M059J (cell line): ENCODE data around the gene FOLR2. TPM values are rescaled to one million over a fixed set of nuclear protein-coding genes. Genes with fewer than 3 reads are reported as not detected.

Experiments used
- DNase-seq: peaks from one replicate; pipeline ENCODE4 v3.0.0-alpha.2; 2012; ENCODE audit warnings: low read depth
- total RNA-seq: library from RNA; depleted of rRNA; stranded (reverse); fragments of >200 nt; shearing (Covaris generic); gene quantifications from 2 replicates; pipeline ENCODE4 v1.2.3, GENCODE V29; 2014; rRNA removed

The FOLR2 gene
- total RNA-seq, 1 experiment from 2014 or later, result not detected

DNA sequence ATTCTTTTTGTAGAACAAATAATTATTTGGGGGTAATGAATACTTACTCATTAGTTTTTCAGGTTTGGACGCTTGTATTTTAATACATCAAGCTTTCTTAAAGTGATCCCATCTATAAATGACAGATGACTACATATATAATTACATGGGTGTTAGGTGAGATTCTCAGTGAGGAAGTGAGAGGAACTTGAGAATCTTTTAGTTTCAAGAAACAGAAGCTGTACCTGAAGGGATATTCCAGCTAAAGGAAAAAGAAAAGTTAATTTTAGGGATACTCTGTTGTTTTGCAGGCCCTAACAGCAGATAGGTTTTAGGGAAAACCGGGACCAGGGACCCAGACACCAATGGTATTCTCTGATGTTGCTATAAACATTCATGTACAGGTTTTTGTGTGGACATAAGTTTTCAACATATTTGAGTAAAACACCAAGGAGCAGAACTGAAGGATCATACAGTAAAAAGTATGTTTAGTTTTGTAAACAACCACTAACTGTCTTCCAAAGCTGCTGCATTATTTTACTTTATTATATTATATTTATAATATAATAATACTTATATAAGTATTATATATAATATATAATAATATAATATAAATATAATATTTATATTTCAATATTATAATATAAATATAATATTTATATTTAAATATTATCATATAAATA, 51.5 kb downstream of the FOLR2 start:
- no peak for DNase-seq

Other genes starting within 250 kb of the FOLR2 start
- 2.2 and 2.6 TPM in 2 replicates for gene IL18BP, start 217.9 kb upstream of the FOLR2 start, total RNA-seq
- gene NUMA1, start 136.3 kb upstream of the FOLR2 start, total RNA-seq, result 126 and 138 TPM in 2 replicates
- gene LRRC51, start 135.9 kb upstream of the FOLR2 start, total RNA-seq, result 4.8 and 5.2 TPM in 2 replicates
- gene LAMTOR1, start 113.5 kb upstream of the FOLR2 start, total RNA-seq, result 114 TPM in 2 replicates
- not detected in 2 replicates for gene TOMT, start 110.9 kb upstream of the FOLR2 start, total RNA-seq
- 36.3 and 40.1 TPM in 2 replicates for gene ANAPC15, start 104.1 kb upstream of the FOLR2 start, total RNA-seq
- 0.17 and 1.4 TPM in 2 replicates for gene FOLR3, start 81.1 kb upstream of the FOLR2 start, total RNA-seq
- gene FOLR1, start 24.7 kb upstream of the FOLR2 start, total RNA-seq, result 1.4 and 2.8 TPM in 2 replicates
- gene INPPL1, start 8.0 kb downstream of the FOLR2 start, total RNA-seq, result 31.8 and 55.5 TPM in 2 replicates
- gene PHOX2A, start 27.4 kb downstream of the FOLR2 start, total RNA-seq, result not detected in 2 replicates
- 29.6 and 42.7 TPM in 2 replicates for gene CLPB, start 217.7 kb downstream of the FOLR2 start, total RNA-seq